COLO829 (cell line): Measurements from ENCODE around the gene IDI1.
"Not testable (repeated sequence)": the region's sequence is repeated elsewhere in the genome, so short reads cannot be mapped to it uniquely, and the experiment has no call there.

Source experiments
- DNase-seq: peaks from one replicate; pipeline ENCODE4 v3.0.0; 2012; ENCODE audit warnings: low spot score

The IDI1 gene

DNA sequence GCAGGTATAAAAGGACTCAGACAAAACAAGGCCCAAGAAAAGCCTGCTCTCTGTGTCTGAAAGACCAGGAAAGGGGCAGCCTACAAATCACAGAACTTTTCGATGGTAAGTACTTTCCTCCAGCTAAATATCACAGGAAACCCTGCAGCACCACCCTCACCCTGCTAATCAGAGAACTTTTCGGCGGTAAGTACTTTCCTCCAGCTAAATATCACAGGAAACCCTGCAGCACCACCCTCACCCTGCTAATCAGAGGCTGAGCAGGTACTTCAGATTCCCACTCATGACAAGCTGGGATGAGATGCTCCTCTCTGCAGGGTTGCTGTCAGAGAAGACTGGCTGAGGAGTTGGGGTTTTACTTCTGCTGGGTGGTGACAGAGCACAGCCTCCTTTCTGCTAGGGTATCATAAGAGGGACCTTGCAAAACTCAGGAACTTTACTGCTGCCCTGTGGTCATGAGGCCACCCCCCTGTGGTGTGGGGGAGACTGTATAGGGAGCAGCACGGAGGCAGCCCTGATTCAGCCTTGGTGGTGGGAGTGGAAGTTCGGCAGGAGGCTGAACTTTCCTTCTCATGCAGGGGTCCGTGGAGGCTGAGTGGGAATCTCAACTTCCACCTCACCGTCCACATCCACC lies 14.4 kb upstream of the IDI1 start:
- no peak for DNase-seq

DNA sequence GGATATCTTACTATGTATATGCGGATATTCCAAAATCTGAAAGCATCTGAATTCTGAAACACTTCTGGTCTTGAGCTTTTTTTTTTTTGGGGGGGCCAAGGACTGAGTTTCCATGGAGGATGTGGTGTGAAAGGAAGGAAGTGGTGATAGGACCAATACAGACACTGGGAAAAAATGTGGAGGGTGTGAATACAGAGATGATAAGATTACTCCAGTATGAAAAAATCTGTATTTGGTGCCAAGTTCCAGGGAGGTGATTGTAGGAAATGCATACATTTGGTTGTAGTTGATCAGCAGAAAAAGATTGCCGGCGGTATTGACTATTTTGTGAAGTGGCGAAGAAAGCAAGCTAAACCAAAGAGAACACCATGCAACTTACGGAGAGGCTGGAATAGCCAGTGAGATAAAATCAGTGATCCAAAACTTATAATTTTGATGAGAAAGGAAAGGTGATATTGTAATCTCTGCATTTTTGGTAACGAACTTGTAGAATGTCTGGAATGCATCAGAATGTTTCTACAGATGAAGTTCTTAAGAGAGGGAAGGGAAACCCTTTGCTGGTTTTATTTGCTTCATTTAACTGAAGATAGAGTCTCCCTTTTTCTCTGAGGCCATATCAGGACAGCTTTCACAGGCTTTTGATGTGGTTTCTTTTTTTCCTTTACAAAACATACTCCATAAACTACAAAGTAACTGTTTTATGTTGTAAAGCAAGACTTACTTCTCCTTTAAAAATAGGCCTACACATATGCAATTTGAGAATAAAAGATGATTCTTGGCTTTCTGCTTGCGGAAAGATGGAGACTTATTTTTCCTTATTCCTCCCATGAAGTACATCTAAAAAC lies 13.2 kb upstream of the IDI1 start:
- no peak for DNase-seq

GRCh38 chr10:1059902-1060301 lies 11.0 kb upstream of the IDI1 start:
- no peak for DNase-seq

DNA sequence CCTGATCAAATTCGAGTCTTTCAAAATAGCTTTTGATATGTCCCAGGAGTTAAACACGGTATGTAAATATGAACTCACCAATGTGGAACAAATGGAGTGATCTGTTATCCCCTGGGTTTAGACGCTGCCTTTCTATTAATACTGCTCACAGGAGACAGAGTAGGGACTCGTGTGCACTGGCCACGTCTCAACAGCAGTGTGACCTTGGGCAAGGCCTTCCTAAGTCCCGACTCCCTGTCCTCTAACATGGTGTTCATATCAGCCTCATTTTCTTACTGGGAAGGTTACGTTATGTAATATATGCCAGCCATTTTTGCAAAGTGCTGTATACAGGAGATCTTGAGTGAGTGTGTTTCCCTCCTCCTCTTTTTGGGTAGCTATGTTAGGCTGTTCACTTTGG lies 9.1 kb upstream of the IDI1 start:
- no peak for DNase-seq

DNA sequence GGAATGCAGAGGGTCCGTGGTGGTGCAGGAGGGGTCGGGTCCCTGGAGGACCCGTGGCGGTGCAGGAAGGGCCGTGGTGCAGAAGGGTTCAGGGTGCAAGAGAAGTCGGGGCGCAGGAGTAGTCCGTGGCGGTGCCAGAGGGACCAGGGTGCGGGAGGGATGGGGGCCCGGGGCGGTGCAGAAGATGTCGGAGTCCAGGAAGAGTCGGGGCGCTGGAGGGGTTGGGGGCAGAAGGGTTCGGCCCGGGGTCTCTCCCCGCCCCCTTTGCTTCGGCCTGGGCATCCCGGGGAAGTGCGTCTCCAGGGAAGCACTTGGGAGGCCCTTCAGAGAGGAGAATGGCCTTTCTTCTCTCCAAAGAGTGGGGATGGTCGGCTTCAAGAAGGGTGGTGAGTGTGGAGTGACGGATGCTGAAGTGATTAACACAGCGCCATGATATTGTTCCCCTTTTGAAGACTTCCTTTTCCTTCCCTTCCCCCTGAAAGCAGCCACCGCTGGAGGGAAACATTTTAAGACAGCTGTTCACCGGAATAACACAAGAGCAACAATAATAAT lies 8.3 kb upstream of the IDI1 start:
- no peak for DNase-seq

DNA sequence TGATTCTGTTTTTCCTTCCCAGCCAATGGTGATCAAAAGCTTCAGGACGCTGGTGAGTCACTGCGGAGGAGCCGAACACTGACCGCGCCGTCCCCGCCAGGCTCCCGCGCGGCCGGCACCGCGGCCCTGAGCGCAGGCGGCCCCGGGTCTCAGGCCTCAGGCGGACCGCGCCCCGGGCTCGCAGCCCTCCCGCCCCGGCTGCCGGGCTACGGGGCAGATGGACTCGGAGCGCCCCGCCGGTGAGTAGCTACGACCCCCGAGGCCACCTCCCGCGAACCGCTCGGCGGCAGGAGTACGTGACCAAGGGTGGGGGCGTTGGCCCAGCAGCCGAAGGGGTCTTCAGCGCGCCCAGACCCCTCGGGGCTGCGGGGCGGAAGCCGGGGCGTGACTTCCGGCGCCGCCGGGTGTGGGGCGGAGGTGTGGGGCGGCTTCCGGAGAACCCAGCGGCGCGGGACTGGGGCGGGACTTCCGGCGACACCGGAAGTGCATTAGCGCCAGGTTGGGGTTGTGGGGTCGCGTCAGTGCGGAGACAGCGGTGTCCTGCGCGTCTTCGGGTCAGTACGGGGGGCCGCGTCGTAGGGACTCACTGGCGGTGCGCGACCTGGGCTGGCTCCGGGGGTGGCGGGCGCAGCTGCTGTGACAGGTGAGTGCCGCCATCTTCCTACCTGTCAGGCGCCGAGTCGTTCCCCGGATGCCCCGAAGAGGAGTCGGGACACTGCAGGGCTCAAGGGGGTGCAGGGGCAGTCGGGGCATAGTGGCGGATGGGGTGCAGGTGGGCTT lies 7.6 kb upstream of the IDI1 start, which contains the start of gene WDR37:
Gene WDR37, plus strand, starts transcription at position 60 of the 780 bp plus-strand sequence. CDS start 15,771 bp downstream, outside the sequence.
- DNase-seq, result peak; percentile 71

GRCh38 chr10:1054684-1055083 lies 5.8 kb upstream of the IDI1 start:
- DNase-seq, result no peak

DNA sequence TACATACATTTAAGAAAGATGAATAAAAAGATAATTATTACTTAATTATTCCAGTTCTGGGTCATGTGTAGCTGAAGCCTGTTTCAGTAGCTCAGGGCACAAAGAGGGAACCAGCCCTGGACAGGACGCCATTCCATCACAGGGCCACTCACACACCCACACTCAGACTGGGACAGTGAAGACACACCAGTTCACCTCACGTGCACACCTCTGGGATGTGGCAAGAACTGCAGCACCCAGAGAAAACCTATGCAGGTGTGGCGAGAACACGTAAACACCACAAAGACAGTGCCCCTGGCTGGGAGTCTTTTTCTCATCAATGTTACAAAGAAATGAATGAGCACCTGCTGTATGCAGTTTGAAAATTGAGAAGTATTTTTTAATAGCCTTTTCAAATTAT lies 1.6 kb upstream of the IDI1 start:
- DNase-seq, result no peak

- DNase-seq, result no peak
These were observed 1.2 kb upstream of the IDI1 start for GRCh38 chr10:1050145-1050544.

- no peak for DNase-seq
These were observed 573 bp upstream of the IDI1 start for GRCh38 chr10:1049425-1049958.

DNA sequence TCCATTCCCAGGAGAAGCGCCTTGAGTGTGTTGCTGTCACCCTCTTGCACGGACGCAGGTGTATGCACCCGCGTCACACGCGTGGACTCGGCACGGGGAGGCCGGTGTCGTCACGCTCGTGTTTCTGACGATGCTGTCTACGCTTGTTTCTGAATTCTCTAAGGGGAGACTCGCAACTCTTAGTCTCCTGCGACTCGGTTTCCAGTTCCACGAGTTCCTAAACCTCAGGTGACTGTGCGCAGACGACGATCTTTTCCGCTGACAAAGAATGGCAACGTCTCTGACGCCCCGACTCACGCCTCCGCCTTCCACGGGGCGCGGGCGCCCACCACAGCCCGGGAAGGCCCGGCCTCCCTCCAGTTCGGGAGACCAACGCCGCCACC lies 579 bp downstream of the IDI1 start:
- no peak for DNase-seq

DNA sequence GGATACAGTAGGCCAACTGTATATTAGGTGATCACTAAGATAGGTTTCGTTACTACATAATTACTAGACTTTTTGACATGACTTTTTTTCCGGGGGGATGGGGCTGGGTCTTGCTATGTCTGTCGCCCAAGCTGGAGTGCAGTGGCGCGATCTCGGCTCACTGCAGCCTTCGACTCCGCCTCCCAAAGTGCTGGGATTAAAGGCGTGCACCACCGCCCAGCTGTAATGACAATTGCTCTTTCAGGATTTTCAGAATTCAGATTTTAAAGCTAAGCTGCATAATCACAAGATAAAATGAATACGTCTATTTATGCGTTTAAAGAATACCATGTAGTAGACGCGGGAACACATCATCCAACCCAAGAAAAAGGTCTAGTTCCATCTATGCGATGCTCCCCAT lies 982 bp downstream of the IDI1 start:
- DNase-seq, result no peak

DNA sequence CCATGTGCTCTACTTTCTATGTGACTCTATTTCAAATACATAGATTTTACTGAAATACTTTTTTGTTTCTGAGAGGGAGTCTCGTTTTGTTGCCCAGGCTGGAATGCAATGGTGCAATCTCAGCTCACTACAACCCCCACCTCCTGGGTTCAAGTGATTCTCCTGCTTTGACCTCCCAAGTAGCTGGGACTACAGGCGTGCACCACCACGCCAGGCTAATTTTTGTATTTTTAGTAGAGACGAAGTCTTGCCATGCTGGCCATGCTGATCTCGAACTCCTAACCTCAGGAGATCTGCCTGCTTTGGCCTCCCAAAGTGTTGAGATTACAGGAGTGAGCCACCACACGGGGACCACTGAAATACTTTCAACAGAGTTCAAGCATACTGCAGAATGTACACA lies 3.5 kb downstream of the IDI1 start:
- DNase-seq, result no peak

GRCh38 chr10:1044964-1045363 lies 4.0 kb downstream of the IDI1 start:
- DNase-seq, result no peak

GRCh38 chr10:1044146-1044545 lies 4.8 kb downstream of the IDI1 start:
- no peak for DNase-seq

- no peak for DNase-seq
These were observed 5.4 kb downstream of the IDI1 start for GRCh38 chr10:1043532-1043995.

DNA sequence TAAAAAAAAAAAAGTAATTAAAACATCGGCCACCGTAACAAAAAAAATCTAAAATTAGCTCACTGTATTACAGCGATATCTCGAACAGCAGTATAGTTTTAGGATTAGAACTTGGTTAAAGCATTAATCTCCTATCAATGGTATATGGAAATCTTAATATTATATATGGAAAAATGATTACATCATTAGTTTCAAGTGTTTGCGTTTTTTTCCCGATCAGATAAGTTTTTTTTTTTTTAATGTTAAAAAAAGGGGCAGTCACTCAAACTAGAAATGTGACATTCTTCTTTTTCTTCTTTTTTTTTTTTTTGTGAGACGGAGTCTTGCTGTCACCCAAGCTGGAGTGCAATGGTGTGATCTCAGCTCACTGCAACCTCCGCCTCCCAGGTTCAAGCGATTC lies 7.4 kb downstream of the IDI1 start:
- DNase-seq, result no peak

DNA sequence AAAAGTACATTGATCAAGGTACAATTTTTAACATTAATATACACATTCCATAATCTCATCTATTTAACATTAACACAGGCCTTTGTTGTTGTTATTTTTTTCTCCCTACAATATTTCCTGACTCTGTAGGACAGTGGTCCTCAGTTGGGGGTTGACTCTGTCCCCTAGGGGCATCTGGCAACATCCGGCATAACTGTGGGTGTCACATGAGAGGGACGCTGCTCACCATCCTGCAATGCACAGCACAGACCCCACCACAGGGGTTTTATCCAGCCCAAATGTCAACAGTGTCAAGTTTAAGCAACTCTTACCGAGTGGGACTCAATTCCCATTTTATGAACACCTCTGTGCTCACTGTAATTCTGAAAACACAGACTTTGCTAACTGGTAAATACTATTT lies 8.8 kb downstream of the IDI1 start:
- no peak for DNase-seq

- not testable (repeated sequence) for DNase-seq
These were observed 10.2 kb downstream of the IDI1 start for GRCh38 chr10:1038769-1039168.

DNA sequence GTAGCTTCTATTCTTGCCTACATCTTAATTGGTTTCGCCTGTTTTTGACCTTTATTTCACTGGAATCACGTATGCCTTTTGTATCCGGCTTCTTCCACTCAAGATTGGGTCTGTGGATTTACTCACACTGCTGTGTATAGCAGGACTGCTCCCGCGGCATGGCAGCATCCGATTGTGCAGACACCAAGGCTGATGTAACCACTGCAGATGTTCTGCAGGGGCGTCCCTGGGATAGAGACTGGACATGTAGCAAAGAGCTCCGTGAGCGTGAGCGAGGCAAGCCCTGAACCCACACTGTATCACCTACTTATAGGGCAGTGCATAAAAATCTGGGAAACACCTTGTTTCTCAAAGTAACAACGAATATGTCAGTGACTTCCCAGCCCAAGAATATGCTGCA lies 11.8 kb downstream of the IDI1 start:
- DNase-seq, result no peak

DNA sequence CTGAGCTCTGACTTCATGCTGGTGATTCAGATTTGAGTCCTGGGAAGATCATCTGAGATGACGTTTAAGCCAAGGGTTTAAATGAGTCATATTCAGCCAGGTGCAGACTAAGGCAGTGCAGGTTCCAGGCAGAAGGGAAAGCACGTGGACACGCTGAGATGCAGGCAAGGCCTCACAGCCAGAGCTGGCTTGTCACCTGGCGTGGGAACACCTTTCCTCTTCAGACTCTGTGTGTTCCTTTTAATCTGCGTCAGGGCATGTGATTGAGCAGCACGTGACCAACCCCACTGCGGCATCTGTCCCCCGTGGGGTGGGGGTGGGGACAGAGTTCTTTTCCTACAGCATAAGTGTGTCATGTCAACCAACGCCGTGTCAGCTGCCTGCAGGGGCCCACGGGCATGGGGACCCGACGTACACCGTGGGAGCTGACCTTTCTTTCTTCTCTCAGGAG lies 12.6 kb downstream of the IDI1 start:
- no peak for DNase-seq

- no peak for DNase-seq
These were observed 13.7 kb downstream of the IDI1 start for GRCh38 chr10:1035201-1035600.
